IMR-90 (cell line): ENCODE data around the gene HIF1A. TPM values are rescaled to one million over a fixed set of nuclear protein-coding genes. Genes with fewer than 3 reads are reported as not detected.
A peak's percentile ranks its signal among the peaks of the same experiment; 100 is the strongest.

Experiments
- ATAC-seq: fragments of 200-7000 bp; cut with Tn5 transposase; 2 replicates; pipeline ENCODE4 v1.9.1; 2020; ENCODE audit warnings: low read depth, mild to moderate bottlenecking, moderate library complexity
- BruUV-seq: library from RNA; stranded (reverse); fragments of 400-500 nt; replicated peaks from 2 replicates; lab custom pipeline; 2021; lab: Mats Ljungman, UMichigan
- CTCF ChIA-PET: fragments of 300-600 bp; formaldehyde crosslinking; extraction: SDS; loops from one replicate; lab custom pipeline; 2021; ENCODE audit warnings: antibody characterized with exemption; lab: Yijun Ruan, JAX
- POLR2A ChIA-PET: fragments of 300-600 bp; sonication (Branson Sonifier 250); formaldehyde crosslinking; loops from one replicate; lab custom pipeline; 2022; ENCODE audit warnings: antibody characterized with exemption; ENCODE audit not compliant: unreplicated experiment; lab: Charles Lee
- DNase-seq: peaks from one replicate; pipeline ENCODE4 v3.0.0; 2013
- H2AFZ ChIP-seq: replicated peaks from 2 replicates; pipeline ENCODE3; 2013; ENCODE audit warnings: low read length, mild to moderate bottlenecking; ENCODE audit not compliant: poor library complexity
- H2AK5ac ChIP-seq: 2 replicates; pipeline ENCODE4 v1.6.1; 2013; ENCODE audit warnings: low read depth, low read length, inconsistent platforms
- H2AK9ac ChIP-seq: replicated peaks from 2 replicates; pipeline ENCODE3; 2013; ENCODE audit warnings: mild to moderate bottlenecking, low read depth, low read length, moderate library complexity; ENCODE audit not compliant: poor library complexity
- H2BK120ac ChIP-seq: 2 replicates; pipeline ENCODE4 v1.6.1; 2013; ENCODE audit warnings: low read depth, low read length, inconsistent platforms
- H2BK15ac ChIP-seq: 3 replicates; pipeline ENCODE4 v1.6.1; 2013; ENCODE audit warnings: low read depth, low read length, inconsistent platforms
- H2BK20ac ChIP-seq: 2 replicates; pipeline ENCODE4 v1.6.1; 2013; ENCODE audit warnings: low read depth, mild to moderate bottlenecking, inconsistent platforms, low read length, moderate library complexity
- H2BK5ac ChIP-seq: 2 replicates; pipeline ENCODE4 v1.6.1; 2013; ENCODE audit warnings: mild to moderate bottlenecking, low read depth, low read length, inconsistent platforms; ENCODE audit not compliant: poor library complexity, severe bottlenecking
- H3K14ac ChIP-seq: replicated peaks from 2 replicates; pipeline ENCODE4 v1.6.1; 2013; ENCODE audit warnings: low read depth, low read length, inconsistent platforms
- H3K18ac ChIP-seq: 2 replicates; pipeline ENCODE4 v1.6.1; 2013; ENCODE audit warnings: low read depth, low read length, control low read depth
- H3K23ac ChIP-seq: 2 replicates; pipeline ENCODE4 v1.6.1; 2013; ENCODE audit warnings: low read depth, low read length, inconsistent platforms
- H3K27ac ChIP-seq: 2 replicates; pipeline ENCODE4 v1.5.1; 2013; ENCODE audit warnings: mild to moderate bottlenecking, control low read depth, low read length; ENCODE audit not compliant: insufficient read depth
- H3K27me3 ChIP-seq: 2 replicates; pipeline ENCODE4 v1.6.1; 2013; ENCODE audit warnings: low read length; ENCODE audit not compliant: control insufficient read depth, insufficient read depth
- H3K36me3 ChIP-seq: 2 replicates; pipeline ENCODE4 v1.6.1; 2013; ENCODE audit warnings: low read length, mixed read lengths; ENCODE audit not compliant: control insufficient read depth, insufficient read depth
- H3K4ac ChIP-seq: 2 replicates; pipeline ENCODE4 v1.6.1; 2013; ENCODE audit warnings: low read depth, low read length, inconsistent platforms
- H3K4me1 ChIP-seq: 2 replicates; pipeline ENCODE4 v1.6.1; 2013; ENCODE audit warnings: low read length, mixed read lengths; ENCODE audit not compliant: control insufficient read depth, insufficient read depth
- H3K4me2 ChIP-seq: 2 replicates; pipeline ENCODE4 v1.6.1; 2013; ENCODE audit warnings: low read depth, mild to moderate bottlenecking, control low read depth, low read length, moderate library complexity
- H3K4me3 ChIP-seq: 2 replicates; pipeline ENCODE4 v1.5.1; 2013; ENCODE audit warnings: low read depth, mild to moderate bottlenecking, control low read depth, low read length, moderate library complexity; ENCODE audit not compliant: insufficient read depth
- H3K56ac ChIP-seq: 2 replicates; pipeline ENCODE4 v1.6.1; 2013; ENCODE audit warnings: low read length, inconsistent platforms; ENCODE audit not compliant: insufficient read depth; ENCODE audit errors: extremely low read depth
- H3K79me1 ChIP-seq, 2 experiments: 2 replicates each; pipeline ENCODE4 v1.6.1; 2013; ENCODE audit warnings: low read length in 2 of 2, inconsistent platforms in 1 of 2, low read depth in 1 of 2
- H3K9ac ChIP-seq: 2 replicates; pipeline ENCODE4 v1.6.1; 2013; ENCODE audit warnings: low read depth, low read length, control low read depth
- H3K9me1 ChIP-seq: 2 replicates; pipeline ENCODE4 v1.6.1; 2013; ENCODE audit warnings: low read length, inconsistent platforms; ENCODE audit not compliant: insufficient read depth
- H3K9me3 ChIP-seq: 2 replicates; pipeline ENCODE4 v1.6.1; 2013; ENCODE audit warnings: low read length; ENCODE audit not compliant: control insufficient read depth, insufficient read depth
- H4K20me1 ChIP-seq: 2 replicates; pipeline ENCODE4 v1.6.1; 2013; ENCODE audit warnings: low read length, inconsistent platforms; ENCODE audit not compliant: insufficient read depth
- H4K5ac ChIP-seq: 2 replicates; pipeline ENCODE4 v1.6.1; 2013; ENCODE audit warnings: mild to moderate bottlenecking, low read depth, low read length, control low read depth
- H4K8ac ChIP-seq, 2 experiments: 2 replicates each; pipeline ENCODE4 v1.6.1; 2013; ENCODE audit warnings: low read depth in 2 of 2, low read length in 2 of 2, control low read depth in 1 of 2, inconsistent platforms in 1 of 2
- H4K91ac ChIP-seq: 2 replicates; pipeline ENCODE4 v1.6.1; 2013; ENCODE audit warnings: low read depth, low read length, inconsistent platforms; ENCODE audit not compliant: insufficient read depth
- CEBPB ChIP-seq: IDR thresholded peaks from 2 replicates; pipeline ENCODE4 v1.6.1; 2012; ENCODE audit warnings: low read depth, low read length, improper control_type of control experiment
- CHD1 ChIP-seq: IDR thresholded peaks from 2 replicates; pipeline ENCODE4 v1.6.1; 2012; ENCODE audit warnings: low read depth, low read length, improper control_type of control experiment
- CTCF ChIP-seq: conservative IDR thresholded peaks from 2 replicates; pipeline ENCODE4 v1.5.1; 2012; ENCODE audit warnings: mild to moderate bottlenecking, low read depth, low read length, improper control_type of control experiment
- FOS ChIP-seq: fragments of 150-350 bp; IDR thresholded peaks from 2 replicates; pipeline ENCODE4 v1.6.1; 2016; ENCODE audit warnings: low read depth, low read length
- MAZ ChIP-seq: IDR thresholded peaks from 2 replicates; pipeline ENCODE4 v1.6.1; 2012; ENCODE audit warnings: low read depth, mild to moderate bottlenecking, low read length, improper control_type of control experiment, moderate library complexity, borderline replicate concordance
- MXI1 ChIP-seq: IDR thresholded peaks from 2 replicates; pipeline ENCODE4 v1.6.1; 2012; ENCODE audit warnings: low read depth, mild to moderate bottlenecking, low read length, moderate library complexity, borderline replicate concordance
- NFE2L2 ChIP-seq: fragments of 150-350 bp; IDR thresholded peaks from 2 replicates; pipeline ENCODE4 v1.6.1; 2016; ENCODE audit warnings: low read depth, mild to moderate bottlenecking, low read length
- POLR2A ChIP-seq: IDR thresholded peaks from 2 replicates; pipeline ENCODE4 v1.6.1; 2012; ENCODE audit warnings: mild to moderate bottlenecking, low read depth, low read length
- RAD21 ChIP-seq: IDR thresholded peaks from 2 replicates; pipeline ENCODE4 v1.6.1; 2012; ENCODE audit warnings: low read length, improper control_type of control experiment
- RCOR1 ChIP-seq: IDR thresholded peaks from 2 replicates; pipeline ENCODE4 v1.6.1; 2012; ENCODE audit warnings: mild to moderate bottlenecking, low read length, improper control_type of control experiment; ENCODE audit not compliant: insufficient replicate concordance
- RFX5 ChIP-seq: IDR thresholded peaks from 2 replicates; pipeline ENCODE4 v1.8.0; 2012; ENCODE audit warnings: low read depth, mild to moderate bottlenecking, low read length, moderate library complexity
- SMC3 ChIP-seq: fragments of 150-350 bp; IDR thresholded peaks from 2 replicates; pipeline ENCODE4 v1.6.1; 2016; ENCODE audit warnings: low read depth, mild to moderate bottlenecking, antibody characterized with exemption, low read length, moderate library complexity
- WGBS, 2 experiments: methylation state at CpG; one replicate each; pipeline versions ENCODE4 v1.1.5 to v1.1.7; 2013; ENCODE audit warnings: missing lambda C conversion rate in 2 of 2; ENCODE audit not compliant: insufficient read length in 1 of 2; ENCODE audit errors: extremely low coverage in 2 of 2; 5-methylcytosine and 5-hydroxymethylcytosine counted together
- dilution Hi-C: fragments of 300-500 bp; cut with HindIII; formaldehyde crosslinking; loops from one replicate; pipeline ENCODE4 v1.14.3; 2018; ENCODE audit warnings: low sequenced_read_pairs; ENCODE audit not compliant: unreplicated experiment
- in situ Hi-C: fragments of 300-500 bp; cut with MboI; formaldehyde crosslinking; loops from 3 replicates; pipeline ENCODE4 v1.14.3; 2019; ENCODE audit warnings: low sequenced_read_pairs, inconsistent platforms, mixed read lengths
- intact Hi-C: fragments of 100-400 bp; cut with micrococcal nuclease; formaldehyde crosslinking; loops from 2 replicates; pipeline ENCODE4 v1.10.0; 2022
- polyA plus RNA-seq, 3 experiments: library from polyadenylated mRNA; depleted of rRNA; stranded (reverse); fragments of >200 nt; gene quantifications; 2 replicates each; pipeline ENCODE4 v1.2.3, GENCODE V29; 2012; ENCODE audit warnings: low replicate concordance in 1 of 3
- total RNA-seq: library from RNA; depleted of rRNA; stranded (reverse); fragments of >200 nt; gene quantifications from 2 replicates; pipeline ENCODE4 v1.2.3, GENCODE V29; 2012
- TF ChIP-seq, protein P1 (sequence below): fragments of 150-350 bp; IDR thresholded peaks from 2 replicates; pipeline ENCODE4 v1.6.1; 2016; ENCODE audit warnings: low read depth, mild to moderate bottlenecking, low read length, moderate library complexity, borderline replicate concordance
- TF ChIP-seq, protein P2 (sequence below): fragments of 150-350 bp; IDR thresholded peaks from 2 replicates; pipeline ENCODE4 v1.6.1; 2017; ENCODE audit warnings: mild to moderate bottlenecking, antibody characterized with exemption, low read length, low read depth

Gene HIF1A
- total and polyA plus RNA-seq, 2 of the 4 experiments (the other 2 are of a cell fraction), result 128 to 301 TPM

DNA sequence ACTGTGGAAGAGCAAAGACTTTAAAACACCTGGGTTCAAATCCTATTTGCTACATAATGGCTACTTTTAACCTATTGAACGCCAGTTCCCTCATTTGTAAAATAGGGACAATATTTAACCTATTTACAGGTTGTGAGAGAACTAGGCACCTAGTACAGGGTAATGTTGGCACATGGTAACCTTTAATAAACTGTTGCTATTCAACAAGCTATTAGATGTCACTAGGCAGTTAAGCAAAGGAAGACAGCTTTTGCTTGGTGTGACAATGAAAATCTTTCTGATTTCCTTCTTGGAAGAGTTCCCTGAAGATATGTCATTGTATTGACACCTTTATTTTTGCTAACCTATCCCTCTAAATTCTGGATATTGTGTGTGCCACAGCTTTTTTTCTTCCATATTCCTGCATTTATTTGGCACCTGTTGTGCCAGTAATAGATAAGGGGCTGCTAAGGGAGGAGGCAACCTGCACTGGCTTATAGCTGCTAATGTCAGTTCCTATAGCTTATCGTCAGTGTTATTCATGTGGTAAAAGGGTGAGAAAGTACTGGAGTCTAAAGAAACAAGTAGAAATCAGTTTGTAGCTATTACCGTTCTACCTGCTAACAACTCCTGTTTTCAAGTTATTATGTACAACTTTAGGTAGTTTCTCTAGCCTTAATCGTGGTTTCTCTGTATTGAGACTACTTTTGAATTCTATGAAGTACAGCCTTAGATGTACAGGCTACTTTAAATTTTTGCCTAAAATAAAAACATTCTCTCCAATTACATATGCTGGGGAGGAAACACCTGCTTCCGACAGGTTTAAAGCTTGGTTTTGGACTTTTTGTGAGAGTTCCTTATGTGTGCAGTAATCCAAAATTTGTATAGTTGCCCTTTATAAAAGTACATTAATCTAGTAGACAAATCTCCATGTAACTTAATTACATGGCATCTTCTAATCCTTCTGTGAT, 24.3 kb downstream of the HIF1A start:
- H2BK120ac ChIP-seq, result no peak overlapping the region
- dilution Hi-C loops (loop anchor here (25.0 kb wide), 1 partner anchor 257 kb away; no protein-coding TSS in a partner anchor), in situ Hi-C loops (no loop called here), intact Hi-C loops (loop anchor here (5.0 kb wide), 1 partner anchor 73 kb away; no protein-coding TSS in a partner anchor)
- peaks cover 73% of the 10 kb centered on the region for H4K20me1 ChIP-seq
- no peak overlapping the region for H2AK5ac ChIP-seq
- H2BK15ac ChIP-seq, result no peak overlapping the region
- no peak overlapping the region for H3K27ac ChIP-seq
- ChIA-PET CTCF (interaction anchor here (0.7 to 1.2 kb wide), 3 partner anchors 14 to 158 kb away, joined by 3 to 4 read pairs (median 3); no protein-coding TSS in a partner anchor), POLR2A (no interaction called here)
- H4K8ac ChIP-seq, result no peak overlapping the region
- H3K4me1 ChIP-seq, result peaks cover 17% of the 10 kb centered on the region
- H2AFZ ChIP-seq, result no peak overlapping the region
- no peak overlapping the region for H4K5ac ChIP-seq
- H3K9me3 ChIP-seq, result no peaks in the 10 kb centered on the region
- DNase-seq, result no peak
- no peak overlapping the region for H3K23ac ChIP-seq
- H3K79me1 ChIP-seq, result peaks cover 0 to 57% of the 10 kb centered on the region in 2 experiments; a peak in 3 of 4 replicates
- peak overlapping the region; percentile 10; the same call in 1 of the 2 replicates for H3K4me2 ChIP-seq
- peaks cover 22% of the 10 kb centered on the region for H3K36me3 ChIP-seq
- no peak overlapping the region for H2BK5ac ChIP-seq
- no peak overlapping the region for H3K4me3 ChIP-seq
- H2BK20ac ChIP-seq, result no peak overlapping the region
- no TSS peak for BruUV-seq
- WGBS, 2 experiments, result no CpG with 5 or more reads among the region's 5 CpGs
- no peak overlapping the region for H4K91ac ChIP-seq
- H3K9me1 ChIP-seq, result peaks cover 4% of the 10 kb centered on the region
- no peak overlapping the region for H3K9ac ChIP-seq
- H3K14ac ChIP-seq, result no peak overlapping the region
- H3K56ac ChIP-seq, result no peak overlapping the region
- H3K18ac ChIP-seq, result no peak overlapping the region
- H3K4ac ChIP-seq, result no peak overlapping the region
- H3K27me3 ChIP-seq, result no peaks in the 10 kb centered on the region
- no peak for ATAC-seq
- no peak overlapping the region for H2AK9ac ChIP-seq
- TF ChIP-seq MAZ (no peak), NFE2L2 (no peak), MXI1 (no peak), POLR2A (no peak), CEBPB (no peak), FOS (no peak), SMC3 (no peak), RCOR1 (no peak), RFX5 (no peak), RAD21 (no peak), CTCF (no peak), CHD1 (no peak)
- TF ChIP-seq, protein P1, sequence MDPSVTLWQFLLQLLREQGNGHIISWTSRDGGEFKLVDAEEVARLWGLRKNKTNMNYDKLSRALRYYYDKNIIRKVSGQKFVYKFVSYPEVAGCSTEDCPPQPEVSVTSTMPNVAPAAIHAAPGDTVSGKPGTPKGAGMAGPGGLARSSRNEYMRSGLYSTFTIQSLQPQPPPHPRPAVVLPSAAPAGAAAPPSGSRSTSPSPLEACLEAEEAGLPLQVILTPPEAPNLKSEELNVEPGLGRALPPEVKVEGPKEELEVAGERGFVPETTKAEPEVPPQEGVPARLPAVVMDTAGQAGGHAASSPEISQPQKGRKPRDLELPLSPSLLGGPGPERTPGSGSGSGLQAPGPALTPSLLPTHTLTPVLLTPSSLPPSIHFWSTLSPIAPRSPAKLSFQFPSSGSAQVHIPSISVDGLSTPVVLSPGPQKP, result no peak
- TF ChIP-seq, protein P2, sequence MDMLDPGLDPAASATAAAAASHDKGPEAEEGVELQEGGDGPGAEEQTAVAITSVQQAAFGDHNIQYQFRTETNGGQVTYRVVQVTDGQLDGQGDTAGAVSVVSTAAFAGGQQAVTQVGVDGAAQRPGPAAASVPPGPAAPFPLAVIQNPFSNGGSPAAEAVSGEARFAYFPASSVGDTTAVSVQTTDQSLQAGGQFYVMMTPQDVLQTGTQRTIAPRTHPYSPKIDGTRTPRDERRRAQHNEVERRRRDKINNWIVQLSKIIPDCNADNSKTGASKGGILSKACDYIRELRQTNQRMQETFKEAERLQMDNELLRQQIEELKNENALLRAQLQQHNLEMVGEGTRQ, result no peak
